ENCODE measurements around the gene ERICH3. TPM values are rescaled to one million over a fixed set of nuclear protein-coding genes. Genes with fewer than 3 reads are reported as not detected.

The ERICH3 gene
- total and polyA plus RNA-seq, 8 donors = under 0.01 to 0.68 (median 0.13) TPM

DNA sequence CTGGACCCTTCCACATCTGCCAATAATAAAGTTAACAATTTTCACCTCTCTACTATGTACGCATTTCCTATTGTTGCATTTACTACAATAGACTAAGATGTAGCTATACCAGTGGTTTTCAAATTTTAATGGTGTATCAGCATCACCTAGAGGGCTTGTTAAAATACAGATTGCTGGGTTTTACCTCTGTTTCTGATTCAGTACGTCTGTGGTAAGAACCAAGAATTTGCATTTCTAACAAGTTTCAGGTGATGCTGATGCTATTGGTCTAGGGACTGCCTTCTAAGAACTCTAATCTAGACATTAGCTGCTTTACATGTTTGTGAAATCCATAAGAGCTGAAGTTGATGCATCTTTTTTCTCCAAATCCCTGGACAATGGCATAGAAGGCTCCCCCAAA, 59.7 kb downstream of the ERICH3 start:
- intact Hi-C loops (cut with DNase I) = no loop called here
- no peak for TF ChIP-seq CTCF (IDR thresholded peaks at IDR 0.05)
- no peak overlapping the region for H3K27ac ChIP-seq
- DNase-seq (no peak), FAIRE-seq (no peak), ATAC-seq (no peak)
- H3K36me3 ChIP-seq = no peaks in the 10 kb centered on the region
- H3K4me3 ChIP-seq = no peak overlapping the region
- no peaks in the 10 kb centered on the region for H3K4me1 ChIP-seq
- no peaks in the 10 kb centered on the region for H3K27me3 ChIP-seq
- no peaks in the 10 kb centered on the region for H3K9me3 ChIP-seq
- 56 to 57% methylated on average over 2 of the region's 2 CpGs for WGBS, 2 donors

DNA sequence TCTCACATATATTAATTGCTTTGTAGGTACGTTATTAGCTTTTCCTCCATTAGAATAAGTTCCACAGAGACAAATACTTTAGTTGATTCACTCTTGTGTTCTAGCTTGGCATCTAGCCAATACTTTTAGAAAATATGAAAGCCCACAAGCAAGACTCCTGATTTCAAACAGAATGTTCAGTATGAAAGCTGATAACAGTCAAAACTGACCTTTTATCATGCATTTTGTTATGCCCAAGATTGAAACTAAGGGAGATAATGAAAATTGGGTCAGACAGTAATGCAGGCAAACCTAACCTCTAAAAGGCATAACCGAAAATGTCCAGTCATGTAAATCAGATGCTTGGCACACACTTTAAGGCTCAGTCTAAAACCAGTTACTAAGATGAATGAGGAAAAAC, 61.7 kb downstream of the ERICH3 start:
- ATAC-seq (no peak), DNase-seq (no peak), FAIRE-seq (no peak)
- Histone ChIP-seq H3K27ac (no peak overlapping the region), H3K9me3 (no peaks in the 10 kb centered on the region), H3K27me3 (no peaks in the 10 kb centered on the region), H3K4me3 (no peak overlapping the region), H3K4me1 (no peaks in the 10 kb centered on the region), H3K36me3 (no peaks in the 10 kb centered on the region)
- intact Hi-C loops (cut with DNase I) = no loop called here
- no peak for TF ChIP-seq CTCF (IDR thresholded peaks at IDR 0.05)
- WGBS, 2 donors = 52 to 57% methylated on average over 2 of the region's 2 CpGs

- no peak for TF ChIP-seq CTCF (IDR thresholded peaks at IDR 0.05)
- DNase-seq (no peak), FAIRE-seq (no peak), ATAC-seq (no peak)
- no peaks in the 10 kb centered on the region for H3K9me3 ChIP-seq
- no peak overlapping the region for H3K27ac ChIP-seq
- no peaks in the 10 kb centered on the region for H3K36me3 ChIP-seq
- no peak overlapping the region for H3K4me3 ChIP-seq
- no peaks in the 10 kb centered on the region for H3K4me1 ChIP-seq
- WGBS, 2 donors = 42 to 44% methylated on average over 2 of the region's 2 CpGs
- intact Hi-C loops (cut with DNase I) = no loop called here
- no peaks in the 10 kb centered on the region for H3K27me3 ChIP-seq
Observed at GRCh38 chr1:74610961-74611360, 62.6 kb downstream of the ERICH3 start.

DNA sequence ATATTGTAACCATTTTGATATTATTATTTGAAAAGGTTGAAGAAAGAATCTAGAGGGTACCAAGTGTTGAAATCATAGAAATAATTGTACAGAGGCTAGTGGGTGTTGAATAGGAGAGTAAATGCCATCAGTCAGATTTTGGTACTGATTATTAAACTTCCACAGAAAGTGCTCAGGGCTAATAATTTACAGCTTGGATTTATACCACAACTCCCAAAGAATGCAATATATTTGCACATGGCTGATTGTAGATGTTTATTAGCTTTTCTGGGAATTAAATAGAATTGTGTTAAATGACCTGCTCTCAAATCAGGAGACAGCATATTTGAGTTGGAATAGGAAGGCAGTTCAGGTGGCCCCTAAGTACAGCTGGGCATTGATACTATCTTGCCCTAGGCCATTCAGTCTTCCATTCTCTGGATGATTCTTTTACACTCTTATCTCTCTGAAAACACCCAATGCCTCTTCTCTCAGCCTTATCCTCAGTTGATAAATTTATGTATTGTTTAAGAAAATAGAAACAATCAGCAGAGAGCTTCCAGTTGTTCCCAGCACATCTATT, 63.7 kb downstream of the ERICH3 start:
- H3K4me3 ChIP-seq = no peak overlapping the region
- no peaks in the 10 kb centered on the region for H3K9me3 ChIP-seq
- FAIRE-seq (no peak), ATAC-seq (no peak), DNase-seq (no peak)
- no peaks in the 10 kb centered on the region for H3K4me1 ChIP-seq
- intact Hi-C loops (cut with DNase I) = no loop called here
- no peak overlapping the region for H3K27ac ChIP-seq
- H3K27me3 ChIP-seq = no peaks in the 10 kb centered on the region
- TF ChIP-seq CTCF (IDR thresholded peaks at IDR 0.05) = no peak
- H3K36me3 ChIP-seq = no peaks in the 10 kb centered on the region

GRCh38 chr1:74596717-74597116, 76.9 kb downstream of the ERICH3 start:
- intact Hi-C loops (cut with DNase I) = no loop called here
- Histone ChIP-seq H3K4me3 (no peak overlapping the region), H3K36me3 (no peaks in the 10 kb centered on the region), H3K27ac (no peak overlapping the region), H3K4me1 (peaks cover 0 to 9% (median 0%) of the 10 kb centered on the region in 3 donors), H3K27me3 (no peaks in the 10 kb centered on the region), H3K9me3 (no peaks in the 10 kb centered on the region)
- no peak for TF ChIP-seq CTCF (IDR thresholded peaks at IDR 0.05)
- 47 to 50% methylated on average over 2 of the region's 2 CpGs for WGBS, 2 donors
- DNase-seq (no peak), FAIRE-seq (no peak), ATAC-seq (no peak)
